Ecto neural progenitor cell (in vitro differentiated cells): Measurements from ENCODE around the gene BHLHE23.
A peak's percentile ranks its signal among the peaks of the same experiment; 100 is the strongest.

Experiments
- DNase-seq: peaks from one replicate; pipeline ENCODE4 v3.0.0-alpha.2; 2018; ENCODE audit warnings: low spot score

Gene BHLHE23

DNA sequence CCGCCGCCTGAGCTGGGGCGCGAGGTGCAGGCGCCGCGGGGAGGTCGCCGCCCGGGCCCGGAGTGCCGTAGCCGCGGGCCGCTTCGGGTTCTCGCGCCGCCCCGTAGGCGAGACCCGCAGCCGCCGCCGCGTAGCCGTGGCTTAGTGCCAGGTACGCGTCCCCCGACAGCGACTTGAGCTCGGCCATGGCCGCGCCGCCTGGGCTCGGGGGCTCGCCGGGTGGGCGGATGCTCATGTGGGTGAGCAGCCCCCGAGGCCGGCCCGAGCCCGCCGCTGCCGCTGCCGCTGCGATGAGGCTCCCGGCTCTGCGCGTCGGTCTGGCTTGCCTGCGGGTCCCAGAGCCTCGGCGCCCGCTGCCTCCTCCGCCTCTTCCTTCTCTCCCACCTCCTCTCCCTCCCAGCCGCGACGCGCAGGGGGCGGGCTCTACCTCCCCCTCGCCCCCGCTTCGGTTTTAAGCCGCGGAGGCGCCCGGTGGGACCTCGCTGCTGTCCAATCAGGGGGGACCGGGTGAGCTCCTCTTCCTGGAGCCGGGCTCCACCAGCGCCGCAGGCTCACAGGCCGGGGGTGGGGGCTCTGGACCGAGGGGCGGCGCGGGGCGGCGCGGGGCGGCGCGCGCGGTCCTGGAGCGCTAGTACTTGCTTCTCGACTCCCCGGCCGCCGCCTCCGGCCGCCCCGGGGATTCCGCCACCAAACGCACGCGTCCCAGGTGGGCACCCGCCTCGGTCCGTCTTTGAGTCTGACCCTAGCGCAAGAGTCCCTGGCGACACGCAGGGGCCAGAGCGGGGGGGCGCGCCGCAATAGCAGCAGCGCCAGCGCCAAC is at the start of gene BHLHE23:
BHLHE23 (minus strand) TSS at position 425 of the 820 bp plus-strand sequence; CDS start at position 235, 190 bp downstream.
- DNase-seq: peak; percentile 84

DNA sequence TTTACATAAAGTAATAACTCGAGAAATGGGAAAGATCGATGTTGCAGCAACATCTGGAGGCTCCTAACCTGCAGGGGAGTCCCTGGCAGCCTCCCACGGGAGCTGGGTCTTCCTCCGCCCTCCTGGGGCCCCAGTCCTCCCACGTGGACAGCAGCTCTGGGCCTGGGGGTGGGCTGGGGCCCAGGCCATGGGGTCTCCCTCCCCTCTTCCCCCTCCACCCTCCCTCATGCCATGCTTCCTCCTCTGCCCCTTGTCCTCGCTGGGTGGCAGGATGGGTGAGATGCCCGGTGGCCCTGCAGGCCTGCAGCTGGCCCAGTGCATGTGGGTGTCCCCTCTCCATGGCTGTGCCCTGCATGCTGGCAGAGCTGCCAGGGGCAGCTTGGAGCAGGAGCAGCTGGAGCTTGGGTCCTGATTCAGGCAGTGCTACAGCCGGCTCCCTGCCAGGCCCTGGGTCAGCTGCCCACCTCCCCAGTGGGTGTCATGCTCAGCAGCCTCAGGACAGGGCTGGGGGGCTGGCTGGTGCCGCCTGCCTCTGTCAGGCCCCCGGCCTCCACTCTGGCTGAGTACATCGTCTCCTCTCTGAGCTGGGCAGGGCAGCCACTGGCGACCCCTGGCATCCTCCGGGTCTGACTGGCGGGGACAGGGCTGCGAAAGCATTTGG is 48.9 kb upstream of the BHLHE23 start:
- DNase-seq: peak; percentile 43

DNA sequence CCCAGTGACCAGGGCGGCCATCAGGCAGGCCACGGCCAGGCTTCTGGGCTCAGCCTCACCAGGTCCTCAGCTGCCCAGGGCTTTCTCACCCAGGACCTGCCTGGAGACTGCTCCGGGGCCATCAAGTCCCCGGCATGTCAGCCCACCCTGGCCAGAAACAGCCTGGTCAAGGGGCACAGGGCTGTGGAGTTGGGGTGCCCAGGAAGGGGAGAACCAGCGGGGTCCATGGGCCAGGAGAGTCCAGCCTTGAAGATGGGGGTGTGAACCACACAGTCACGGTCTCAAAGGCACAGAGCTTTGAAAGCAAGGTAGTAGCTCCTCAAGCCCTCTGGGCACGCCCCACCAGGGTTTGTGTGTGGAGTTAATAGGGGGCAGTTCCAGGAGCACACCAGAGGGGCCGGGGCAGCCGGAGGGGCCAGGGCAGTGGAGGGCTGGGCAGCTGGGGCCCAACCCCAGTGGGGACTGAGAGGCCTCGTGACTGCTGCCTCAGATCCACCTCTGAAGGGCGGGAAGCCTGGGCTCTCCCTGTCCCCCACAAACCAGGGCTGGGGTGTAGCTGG is 48.0 kb upstream of the BHLHE23 start:
- DNase-seq: peak; percentile 44

DNA sequence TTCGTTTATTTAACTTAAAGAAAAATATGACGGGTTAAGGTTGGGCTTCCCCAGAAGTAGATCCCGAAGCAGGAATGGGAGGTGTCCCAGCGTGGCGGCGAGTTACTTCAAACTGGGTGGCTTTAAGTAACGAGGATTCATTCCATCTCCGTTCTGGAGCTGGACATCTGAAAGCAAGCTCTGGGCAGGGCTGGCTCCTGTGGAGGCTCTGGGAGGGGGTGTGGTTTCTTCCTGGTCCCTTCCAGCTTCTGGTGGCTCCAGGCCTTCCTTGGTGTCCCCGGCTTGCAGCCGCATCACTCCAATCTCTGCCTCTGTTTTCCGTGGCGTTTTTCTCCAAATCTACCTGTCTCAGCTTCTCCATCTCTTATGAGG is 47.3 kb upstream of the BHLHE23 start:
- peak; percentile 38 for DNase-seq

DNA sequence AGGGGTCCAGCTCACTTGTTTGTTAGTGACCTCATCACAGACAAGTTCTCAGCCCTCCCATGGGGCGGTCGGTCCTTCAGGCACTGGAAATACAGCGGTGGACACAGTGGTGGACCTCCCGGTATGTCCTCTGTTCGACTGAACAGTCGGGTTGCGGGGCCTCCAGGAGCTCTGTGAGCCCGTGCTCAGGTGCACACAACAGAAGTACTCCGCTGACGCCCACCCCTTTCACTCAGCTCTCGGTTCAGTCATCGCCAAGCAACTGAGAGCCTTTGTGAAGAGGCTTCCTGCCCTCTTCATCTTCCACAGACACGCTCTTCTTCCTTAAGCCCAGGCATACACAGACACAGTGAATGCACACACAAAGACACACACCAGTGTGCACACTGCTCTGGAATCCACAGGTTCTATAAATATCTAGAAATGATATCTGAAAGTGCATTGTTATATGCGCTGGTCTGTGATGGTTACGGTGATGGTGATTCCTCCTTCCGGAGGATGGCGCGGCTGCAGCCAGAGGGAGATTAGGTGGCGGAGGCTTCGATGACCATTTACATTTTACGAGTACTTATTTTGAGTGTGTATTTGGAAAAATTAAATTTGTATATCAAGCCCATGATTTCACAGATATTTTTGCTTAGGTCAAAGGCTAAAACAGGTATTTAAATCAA is 46.8 kb upstream of the BHLHE23 start:
- no peak for DNase-seq

DNA sequence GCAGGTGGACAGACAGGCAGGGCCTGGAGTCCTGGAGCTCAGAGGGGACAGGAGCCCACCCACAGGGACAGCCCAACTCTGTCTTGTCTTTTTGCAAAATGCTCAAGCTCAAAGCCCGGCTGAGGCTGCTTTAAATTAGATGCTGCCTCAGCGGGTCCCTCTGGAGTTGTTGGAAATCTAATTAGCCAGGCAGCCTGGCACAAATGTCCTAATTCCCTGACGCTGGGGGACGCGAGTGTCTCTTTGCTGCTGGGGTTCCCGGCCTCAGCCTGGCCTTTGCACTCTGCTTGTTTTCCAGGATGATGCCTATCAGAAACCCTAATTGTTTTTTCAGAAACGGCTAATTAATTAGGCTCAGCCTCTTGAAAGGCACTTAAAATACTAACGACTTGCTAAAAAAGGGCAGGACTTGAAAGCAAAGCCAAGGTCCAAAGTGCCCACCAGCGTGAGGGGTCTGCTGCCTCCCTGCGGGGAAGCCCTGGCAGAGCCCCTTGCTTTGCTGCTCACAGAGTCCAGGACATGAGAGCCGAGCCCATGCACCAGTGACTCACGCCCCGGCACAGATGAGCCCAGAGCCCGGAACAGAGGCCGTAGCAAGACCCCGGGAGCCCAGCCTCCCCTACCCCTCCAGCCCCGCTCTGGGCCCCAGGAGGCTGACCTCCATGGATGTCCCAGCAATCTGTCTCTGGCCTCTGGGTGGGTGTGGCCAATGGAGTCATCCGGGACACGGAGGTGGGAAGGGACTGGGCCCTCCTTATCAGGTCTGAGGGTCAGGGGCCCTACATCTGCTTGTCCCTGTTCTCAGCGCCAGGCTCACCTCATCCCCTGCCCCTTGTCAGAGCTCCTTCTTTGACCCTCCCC is 46.0 kb upstream of the BHLHE23 start:
- no peak for DNase-seq

DNA sequence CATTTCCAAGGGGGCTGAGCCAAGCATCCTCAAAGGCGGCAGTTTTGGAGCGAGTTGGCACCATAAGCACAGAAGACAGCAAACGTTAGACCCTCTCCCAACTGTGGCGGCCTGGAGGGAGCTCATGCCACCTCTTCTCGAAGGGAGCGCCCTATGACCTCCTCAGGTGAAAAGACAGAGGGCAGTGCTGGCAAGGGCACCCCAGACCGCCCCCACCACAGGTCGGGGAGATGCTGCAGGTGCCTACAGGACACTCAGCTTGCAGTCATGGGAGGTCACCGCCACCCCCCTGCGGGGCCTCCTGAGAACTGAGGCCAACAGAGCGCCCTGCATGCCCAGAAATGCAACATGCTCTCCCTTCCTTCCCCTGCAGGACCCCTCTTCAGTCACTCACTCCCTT is 45.1 kb upstream of the BHLHE23 start:
- no peak for DNase-seq

DNA sequence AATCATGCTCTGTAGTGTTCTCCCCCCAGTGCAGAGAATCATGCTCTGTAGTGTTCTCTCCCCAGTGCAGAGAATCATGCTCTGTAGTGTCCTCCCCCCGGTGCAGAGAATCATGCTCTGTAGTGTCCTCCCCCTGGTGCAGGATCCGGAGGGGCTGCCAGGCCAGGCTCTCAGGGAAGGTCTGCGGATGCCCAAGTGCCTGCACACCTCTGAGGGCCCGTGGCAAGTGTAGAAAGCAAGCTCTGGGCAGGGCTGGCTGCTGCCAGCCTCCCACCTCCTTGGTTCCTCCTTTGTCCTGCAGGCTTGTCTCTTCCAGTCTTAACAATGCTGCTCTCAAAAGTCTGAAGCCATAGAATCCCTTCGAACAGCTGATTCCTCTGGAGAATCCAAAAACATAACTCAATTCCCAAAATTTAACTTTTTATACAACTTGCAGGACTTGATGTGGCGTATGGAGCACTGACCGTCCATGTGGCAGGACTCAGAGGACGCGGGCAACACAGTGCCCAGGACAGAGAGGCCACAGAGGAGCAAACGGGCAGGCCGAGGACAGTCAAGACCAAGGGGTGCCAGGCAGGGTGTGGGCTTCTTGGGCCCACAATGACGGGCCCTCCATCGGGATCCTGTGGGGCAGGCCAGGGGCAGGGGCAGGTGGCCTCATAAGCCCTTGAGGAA is 44.6 kb upstream of the BHLHE23 start:
- no peak for DNase-seq

DNA sequence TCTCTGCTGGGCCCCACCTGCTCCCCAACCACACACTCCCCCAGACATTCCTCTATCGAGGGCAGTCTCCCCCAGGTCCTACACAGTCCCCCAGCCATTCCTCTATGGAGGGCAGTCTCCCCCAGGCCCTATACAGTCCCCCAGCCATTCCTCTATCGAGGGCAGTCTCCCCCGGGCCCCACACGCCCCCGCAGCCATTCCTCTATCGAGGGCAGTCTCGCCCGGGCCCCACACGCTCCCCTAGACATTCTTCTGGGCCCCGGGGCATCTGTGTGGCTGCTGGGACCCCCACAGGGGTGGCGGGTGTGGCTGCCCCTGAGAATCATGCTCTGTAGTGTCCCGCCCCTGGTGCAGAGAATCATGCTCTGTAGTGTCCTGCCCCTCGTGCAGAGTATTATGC is 43.6 kb upstream of the BHLHE23 start:
- DNase-seq: no peak

DNA sequence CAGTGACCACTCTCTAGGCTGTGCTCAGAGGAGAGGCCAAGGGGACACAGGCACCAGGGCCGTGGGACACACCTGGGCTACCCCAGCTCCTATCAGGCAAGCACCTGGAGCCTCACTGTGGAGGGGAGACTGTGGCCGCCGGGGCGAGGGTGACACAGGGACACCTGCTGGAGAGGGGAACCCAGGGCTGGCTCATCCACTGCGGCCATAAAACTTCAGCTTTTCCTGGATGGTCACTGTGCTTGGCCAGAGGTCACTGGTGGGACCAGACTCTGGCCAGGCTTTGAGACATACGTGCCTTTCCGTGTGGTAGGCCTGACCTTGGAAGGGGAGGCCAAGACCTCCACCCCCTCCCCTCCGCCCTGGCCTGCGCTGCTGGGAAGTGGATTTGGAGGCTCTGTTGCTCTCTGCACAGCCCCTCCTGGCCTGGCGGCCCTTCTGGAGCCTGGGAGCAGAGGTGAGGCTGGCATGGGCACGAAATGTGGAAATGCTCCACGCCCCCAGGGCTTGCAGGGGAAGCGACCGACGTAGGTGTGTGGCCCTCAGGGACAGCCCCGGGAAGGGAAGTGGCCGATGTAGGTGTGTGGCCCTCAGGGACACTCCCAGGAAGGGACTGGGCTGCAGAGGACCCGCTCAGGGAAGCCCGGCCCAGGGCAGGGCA is 42.9 kb upstream of the BHLHE23 start:
- no peak for DNase-seq

DNA sequence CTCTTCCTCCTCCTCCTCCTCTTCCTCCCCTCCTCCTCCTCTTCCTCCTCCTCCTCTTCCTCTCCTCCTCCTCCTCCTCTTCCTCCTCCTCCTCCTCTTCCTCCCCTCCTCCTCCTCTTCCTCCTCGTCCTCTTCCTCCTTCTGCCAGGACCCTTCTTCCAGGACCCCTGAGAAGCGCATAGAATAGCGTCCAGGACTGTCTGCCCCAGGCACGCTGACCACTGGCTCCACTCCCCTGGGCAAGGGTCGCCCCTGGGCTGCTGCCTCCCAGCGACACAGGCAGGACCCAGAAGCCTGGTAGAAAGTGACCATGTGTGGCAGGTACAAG is 42.4 kb upstream of the BHLHE23 start:
- DNase-seq: no peak

DNA sequence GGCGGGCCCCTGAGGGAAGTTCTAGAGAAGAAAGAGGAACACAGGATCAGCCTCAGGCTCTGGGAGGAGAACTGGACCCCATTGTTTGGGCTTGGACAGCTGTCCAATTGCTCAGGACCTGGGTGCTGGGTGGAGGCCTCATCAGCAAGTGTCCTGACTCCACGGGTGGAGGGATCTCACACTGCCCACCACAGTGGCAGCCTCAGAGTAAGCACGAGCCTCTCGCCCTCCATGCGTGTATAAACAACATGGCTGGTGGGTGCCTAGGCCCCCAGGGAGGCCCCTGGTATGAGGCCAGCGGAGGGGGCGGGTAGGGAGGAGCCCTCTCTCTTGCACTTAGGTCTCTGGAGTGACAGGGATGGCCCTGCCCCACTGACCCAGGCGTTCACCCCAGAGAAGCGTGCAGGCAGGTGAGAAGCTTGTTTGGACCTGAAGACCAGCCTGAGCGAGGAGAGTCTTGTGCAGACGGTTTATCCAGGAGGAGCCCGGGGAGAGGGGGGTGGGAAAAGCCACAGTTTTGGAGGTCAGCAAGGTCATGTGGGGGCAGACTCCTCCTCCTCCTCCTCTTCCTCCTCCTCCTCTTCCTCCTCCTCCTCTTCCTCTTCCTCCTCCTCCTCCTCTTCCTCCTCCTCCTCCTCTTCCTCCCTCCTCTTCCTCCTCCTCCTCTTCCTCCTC is 41.9 kb upstream of the BHLHE23 start:
- DNase-seq: no peak

DNA sequence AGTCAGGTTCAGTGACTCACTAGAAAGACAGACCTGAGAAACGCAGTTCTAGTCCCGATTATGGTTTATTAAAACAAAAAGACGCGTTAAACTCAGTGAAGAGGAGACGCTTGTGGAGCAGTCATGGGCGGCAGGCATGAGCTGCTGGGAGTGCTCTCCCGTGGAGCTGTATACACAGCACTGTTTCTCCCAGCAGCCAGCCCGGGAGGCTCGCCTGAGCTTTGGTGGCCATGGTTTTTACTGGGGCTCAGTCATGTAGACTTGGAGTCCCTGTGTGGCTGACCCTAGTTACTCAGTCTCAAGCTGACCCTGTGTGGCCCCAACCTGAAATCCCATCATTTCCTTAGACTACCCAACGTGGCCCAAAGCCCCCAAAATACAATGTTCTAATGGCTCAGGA is 41.2 kb upstream of the BHLHE23 start:
- no peak for DNase-seq

DNA sequence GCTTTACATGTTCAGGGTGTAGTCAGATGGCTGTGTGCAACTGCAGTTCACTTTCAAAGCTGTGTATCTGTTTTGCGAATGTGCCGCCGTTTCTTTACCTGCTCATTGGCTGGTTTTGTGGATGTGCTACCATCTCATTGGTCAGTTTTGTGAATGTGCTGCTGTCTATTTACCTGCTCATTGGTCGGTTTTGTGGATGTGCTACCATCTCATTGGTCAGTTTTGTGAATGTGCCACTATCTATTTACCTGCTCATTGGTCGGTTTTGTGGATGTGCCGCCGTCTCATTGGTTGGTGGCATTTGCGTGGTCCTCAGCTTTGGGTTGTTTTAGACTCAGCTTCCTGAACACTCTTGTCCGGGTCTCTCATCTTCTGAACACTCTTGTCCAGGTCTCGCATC is 40.5 kb upstream of the BHLHE23 start:
- no peak for DNase-seq

DNA sequence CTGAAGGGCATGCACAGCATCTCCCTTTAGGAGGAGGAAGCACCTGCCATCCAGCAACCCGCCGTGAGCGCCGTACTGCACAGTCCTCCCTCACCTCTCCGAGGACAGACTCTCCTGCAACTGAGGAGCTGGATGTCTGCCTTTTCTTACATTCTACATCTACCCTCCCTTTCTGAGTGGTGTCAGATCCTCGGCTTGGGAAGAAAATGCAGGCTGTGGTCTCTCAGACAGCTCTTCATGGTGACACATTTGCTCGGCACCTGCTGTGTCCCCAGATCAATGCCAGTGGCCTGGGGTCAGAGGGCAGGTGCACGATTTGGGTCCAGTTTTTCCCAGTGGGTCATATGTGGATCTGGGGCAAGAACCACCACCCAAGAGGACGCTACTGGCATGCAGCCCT is 40.1 kb upstream of the BHLHE23 start:
- DNase-seq: no peak

DNA sequence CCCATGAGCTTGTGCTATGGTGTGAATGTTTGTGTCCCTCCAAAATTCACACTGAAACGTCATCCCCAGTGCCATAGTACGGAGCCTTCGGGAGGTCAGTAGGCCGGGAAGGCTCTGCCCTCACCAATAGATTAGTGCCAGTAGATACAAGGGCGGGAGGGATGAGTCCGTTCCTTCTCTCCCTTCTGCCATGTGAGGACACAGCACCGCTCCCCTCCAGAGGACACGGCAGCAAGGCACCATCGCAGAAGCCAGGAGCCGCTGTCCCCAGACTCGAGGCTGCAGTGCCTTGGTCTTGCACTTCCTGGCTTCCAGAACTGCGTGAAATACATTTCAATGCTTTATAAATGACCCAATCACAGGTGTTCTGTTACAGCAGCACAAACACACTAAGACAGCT is 39.2 kb upstream of the BHLHE23 start:
- no peak for DNase-seq

DNA sequence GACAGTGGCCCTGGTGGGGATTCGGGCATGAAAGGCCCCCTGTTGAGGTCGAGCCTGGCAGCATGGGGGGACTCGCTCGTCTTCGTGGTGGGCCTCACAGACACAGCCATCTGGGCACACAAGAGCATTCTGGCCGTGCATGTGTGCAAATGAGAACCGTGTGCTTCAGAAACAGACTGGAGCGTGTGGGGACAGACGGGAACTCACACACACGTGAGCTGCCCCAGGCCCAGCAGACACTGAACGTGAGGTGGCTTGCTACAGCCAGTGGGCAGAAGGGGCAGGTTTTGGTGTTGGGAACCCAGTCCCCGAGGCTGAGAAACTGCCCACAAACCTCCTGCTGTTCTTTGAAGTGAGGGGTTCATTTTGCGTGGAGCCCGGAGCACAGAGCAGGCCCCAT is 38.6 kb upstream of the BHLHE23 start:
- no peak for DNase-seq

DNA sequence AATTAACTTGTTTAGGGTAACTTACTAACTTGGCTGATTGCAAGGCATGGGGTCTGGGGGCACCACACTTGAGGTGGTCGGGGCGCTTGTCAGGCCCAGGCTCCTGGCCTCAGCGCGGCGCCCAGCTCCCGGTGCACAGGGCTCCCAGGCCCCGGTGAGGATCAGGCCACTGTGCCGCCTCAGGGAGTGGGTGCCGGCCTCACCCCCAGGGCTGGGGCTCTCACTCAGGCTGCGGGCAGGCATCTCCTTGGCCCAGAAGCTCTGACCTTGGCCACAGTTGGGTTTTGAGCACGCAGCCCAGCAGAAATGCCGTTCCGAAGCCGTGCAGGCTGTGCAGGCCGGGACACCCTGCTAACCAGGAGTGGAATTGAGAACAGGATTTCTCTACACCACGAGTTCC is 37.8 kb upstream of the BHLHE23 start:
- DNase-seq: no peak

DNA sequence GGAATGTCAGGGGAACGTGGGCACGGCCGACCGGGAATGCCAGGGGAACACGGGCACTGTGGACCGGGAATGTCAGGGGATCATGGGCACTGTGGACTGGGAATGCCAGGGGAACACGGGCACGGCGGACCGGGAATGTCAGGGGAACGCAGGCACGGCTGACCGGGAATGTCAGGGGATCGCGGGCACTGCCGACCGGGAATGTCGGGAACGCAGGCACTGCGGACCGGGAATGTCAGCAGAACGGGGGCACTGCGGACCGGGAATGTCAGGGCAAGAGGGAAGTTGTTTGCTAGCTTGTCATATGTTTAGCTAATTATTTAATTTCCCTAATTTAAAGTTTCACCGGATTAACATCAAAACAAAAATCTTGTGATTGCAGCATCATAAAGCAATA is 37.4 kb upstream of the BHLHE23 start:
- DNase-seq: no peak
